T follicular helper cell (primary cell): ENCODE measurements around the gene MAGEA3.
"Not testable (repeated sequence)": the region's sequence is repeated elsewhere in the genome, so short reads cannot be mapped to it uniquely, and the experiment has no call there.

Source experiments
- DNase-seq: peaks from one replicate; pipeline ENCODE4 v3.0.0-alpha.2; 2020; ENCODE audit warnings: low read depth
- total RNA-seq, 2 experiments: gene quantifications; one replicate each; lab custom pipeline; 2026; lab: John Stamatoyannopoulos, UW

The MAGEA3 gene, protein sequence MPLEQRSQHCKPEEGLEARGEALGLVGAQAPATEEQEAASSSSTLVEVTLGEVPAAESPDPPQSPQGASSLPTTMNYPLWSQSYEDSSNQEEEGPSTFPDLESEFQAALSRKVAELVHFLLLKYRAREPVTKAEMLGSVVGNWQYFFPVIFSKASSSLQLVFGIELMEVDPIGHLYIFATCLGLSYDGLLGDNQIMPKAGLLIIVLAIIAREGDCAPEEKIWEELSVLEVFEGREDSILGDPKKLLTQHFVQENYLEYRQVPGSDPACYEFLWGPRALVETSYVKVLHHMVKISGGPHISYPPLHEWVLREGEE
- total RNA-seq: 0 reads per million in 2 experiments

DNA sequence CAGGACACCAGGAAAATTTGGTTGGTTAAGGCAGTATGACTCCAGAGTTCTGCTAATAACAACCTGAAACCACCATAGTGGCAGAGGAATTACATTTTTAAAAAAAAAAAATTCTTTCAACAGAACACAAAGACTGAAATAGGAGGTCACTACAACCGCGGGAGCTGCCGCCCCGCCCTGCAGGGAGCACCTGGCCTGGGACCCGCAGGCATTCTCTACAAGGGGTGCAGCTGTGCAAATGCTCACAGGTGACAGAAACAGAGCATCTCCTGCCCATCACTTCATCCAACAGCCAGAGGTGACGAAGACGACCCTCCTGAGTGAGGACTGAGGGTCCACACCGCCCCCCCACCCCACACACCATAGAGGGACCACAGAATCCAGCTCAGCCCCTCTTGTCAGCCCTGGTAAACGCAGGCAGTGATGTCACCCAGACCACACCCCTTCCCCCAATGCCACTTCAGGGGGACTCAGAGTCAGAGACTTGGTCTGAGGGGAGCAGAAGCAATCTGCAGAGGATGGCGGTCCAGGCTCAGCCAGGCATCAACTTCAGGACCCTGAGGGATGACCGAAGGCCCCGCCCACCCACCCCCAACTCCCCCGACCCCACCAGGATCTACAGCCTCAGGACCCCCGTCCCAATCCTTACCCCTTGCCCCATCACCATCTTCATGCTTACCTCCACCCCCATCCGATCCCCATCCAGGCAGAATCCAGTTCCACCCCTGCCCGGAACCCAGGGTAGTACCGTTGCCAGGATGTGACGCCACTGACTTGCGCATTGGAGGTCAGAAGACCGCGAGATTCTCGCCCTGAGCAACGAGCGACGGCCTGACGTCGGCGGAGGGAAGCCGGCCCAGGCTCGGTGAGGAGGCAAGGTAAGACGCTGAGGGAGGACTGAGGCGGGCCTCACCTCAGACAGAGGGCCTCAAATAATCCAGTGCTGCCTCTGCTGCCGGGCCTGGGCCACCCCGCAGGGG is at the start of gene MAGEA3:
Gene MAGEA3, plus strand, starts transcription at position 843 of the 980 bp plus-strand sequence. CDS start 2,039 bp downstream, outside the sequence.
- not testable (repeated sequence) for DNase-seq

DNA sequence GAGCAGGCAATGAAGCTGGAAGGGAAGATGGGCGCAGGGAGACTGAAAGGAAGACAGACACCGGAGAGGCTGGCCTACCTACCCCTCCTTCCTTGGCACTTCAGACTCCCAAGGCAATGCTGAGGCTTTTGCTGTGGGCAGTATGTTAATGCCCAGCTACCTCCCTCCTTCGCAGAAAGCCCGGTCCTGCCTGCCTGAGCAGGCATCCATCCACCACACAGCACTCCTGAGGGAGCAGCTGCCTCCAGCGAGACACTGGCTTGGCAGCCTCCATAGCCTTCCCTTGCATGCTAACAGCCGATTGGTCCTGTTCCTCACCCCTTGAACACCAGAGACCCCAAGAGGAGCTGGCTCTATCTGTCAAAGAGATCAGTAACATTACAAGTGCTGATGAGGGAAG is 46.5 kb upstream of the MAGEA3 start:
- no peak for DNase-seq

DNA sequence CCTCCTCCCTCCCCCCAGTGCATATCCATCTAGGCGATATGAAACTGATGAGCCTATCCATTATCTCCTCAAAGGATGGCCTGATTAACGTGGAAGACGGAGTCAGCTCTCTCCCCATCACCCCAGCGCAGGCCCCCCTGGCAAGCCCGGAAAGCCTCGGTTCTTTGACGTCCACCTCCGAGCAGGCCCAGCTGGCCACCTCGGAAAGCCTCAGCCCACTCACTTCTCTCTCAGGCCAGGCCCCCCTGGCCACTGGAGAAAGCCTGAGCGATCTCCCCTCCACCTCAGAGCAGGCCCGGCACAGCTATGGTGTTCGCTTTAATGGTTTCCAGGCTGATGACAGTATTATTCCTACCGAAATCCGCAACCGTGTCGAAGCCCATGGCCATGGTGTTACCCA is 46.1 kb upstream of the MAGEA3 start:
- DNase-seq: no peak

DNA sequence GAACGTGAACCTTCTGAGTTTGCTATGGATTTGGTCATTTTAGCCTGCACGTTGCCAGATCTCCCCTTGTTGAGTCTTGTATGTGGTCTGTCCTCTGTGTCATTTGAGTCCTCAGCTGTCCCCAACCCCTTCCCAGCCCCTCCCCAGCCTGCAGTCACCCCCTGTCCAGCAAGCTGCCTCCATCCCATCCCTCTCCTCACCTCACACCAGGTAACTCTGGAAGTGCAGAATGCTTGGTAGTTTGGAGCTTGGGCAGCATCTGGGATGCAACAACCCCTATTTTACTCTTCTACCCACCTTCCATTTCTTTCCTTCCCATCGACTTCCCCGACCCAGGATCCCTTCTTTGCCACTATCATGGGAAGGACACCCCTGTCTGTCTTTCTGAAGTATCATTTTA is 42.5 kb upstream of the MAGEA3 start:
- DNase-seq: no peak

DNA sequence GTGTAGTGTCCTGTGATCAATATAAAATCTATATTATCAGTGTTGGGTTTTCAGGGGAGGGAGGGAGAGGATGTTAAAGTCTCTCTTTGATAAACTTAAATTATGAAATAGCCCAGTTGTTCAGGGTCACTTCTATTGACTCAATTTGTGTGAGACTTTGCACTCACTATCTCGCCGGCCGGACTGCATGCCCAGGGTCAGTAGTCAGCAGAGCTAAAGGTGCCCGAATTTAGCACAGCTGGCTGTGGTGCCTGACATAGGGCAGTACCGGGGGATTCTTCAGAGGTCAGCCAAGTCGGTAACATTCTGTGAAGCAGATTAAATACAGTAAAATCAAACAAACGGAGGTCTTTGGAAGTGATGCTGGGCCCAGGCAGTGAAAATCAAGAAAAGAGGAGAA is 41.7 kb upstream of the MAGEA3 start:
- no peak for DNase-seq

DNA sequence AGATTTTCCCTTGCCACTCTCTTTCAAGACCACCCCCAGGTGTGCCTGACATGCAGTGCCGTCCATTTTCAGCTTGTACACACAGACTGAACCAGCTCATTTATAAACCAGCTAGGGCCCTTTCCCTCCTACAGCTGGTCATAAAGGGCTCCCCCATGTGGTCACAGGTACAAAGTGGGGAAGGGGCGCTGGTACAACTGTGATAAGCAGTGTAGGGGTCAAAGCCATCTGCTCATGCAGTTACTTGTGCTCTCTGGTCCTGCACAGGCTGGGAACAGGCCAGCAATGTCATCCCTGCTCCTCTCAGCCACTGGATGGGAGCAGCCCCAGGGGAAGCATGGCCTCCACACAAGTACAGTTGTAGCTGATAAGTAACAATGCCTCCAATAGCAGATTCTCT is 40.3 kb upstream of the MAGEA3 start:
- no peak for DNase-seq

DNA sequence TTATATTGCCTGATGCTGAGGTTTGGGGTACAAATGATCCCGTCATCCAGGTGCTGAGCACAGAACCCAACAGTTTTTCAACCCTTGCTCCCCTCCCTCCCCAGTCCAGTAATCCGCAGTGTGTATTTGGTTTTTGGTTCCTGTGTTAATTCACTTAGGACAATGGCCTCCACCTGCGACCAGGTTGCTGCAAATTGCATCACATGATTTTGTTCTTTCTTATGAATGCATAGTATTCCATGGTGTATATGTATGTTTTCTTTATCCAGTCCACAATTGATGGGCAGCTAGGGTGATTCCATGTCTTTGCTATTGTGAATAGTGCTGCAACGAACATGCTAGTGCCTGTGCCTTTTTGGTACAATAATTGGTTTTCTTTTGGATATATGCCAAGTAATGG is 35.5 kb upstream of the MAGEA3 start:
- no peak for DNase-seq

DNA sequence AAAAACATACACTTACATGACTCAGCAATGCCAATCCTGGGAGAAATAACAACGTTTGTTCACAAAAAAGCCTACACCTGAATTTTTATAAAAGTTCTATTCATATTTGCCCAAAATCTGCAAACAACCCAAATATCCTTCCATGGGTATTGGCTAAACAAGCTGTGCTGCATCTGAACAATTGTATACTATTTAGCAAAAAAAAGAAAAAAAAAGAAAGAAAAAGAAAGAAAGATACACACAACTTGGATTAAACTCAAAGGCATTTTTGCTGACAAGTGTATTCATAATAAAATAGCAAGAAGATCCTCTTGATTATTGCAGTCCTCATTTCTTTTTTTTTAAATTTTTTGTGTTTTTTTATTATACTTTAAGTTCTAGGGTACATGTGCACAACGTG is 24.5 kb upstream of the MAGEA3 start:
- no peak for DNase-seq

DNA sequence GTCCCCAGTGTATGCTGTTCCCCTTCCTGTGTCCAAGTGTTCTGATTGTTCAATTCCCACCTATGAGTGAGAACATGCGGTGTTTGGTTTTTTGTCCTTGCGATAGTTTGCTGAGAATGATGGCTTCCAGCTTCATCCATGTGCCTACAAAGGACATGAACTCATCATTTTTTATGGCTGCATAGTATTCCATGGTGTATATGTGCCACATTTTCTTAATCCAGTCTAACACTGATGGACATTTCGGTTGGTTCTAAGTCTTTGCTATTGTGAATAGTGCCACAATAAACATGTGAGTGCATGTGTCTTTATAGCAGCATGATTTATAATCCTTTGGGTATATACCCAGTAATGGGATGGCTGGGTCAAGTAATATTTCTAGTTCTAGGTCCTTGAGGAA is 23.9 kb upstream of the MAGEA3 start:
- not testable (repeated sequence) for DNase-seq

DNA sequence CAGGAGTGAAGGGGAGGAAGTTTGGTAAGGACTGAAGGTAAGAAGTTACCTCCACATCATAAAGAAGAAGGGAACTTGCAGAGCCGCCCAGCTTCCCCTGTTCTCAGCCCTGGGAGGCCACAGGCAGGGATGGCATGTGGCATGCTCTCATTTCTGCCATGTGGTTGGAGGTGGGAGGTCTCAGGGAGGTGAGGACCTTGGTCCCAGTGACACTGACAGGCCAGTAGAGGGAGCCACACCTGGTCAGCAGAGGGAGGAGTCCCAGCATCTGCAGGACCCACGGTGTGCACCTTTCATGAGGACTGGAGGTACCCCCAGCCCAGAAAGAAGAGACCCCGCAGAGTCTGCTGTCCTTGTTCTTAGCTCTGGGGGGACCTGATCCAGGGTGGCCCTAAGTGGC is 17.6 kb upstream of the MAGEA3 start:
- not testable (repeated sequence) for DNase-seq

DNA sequence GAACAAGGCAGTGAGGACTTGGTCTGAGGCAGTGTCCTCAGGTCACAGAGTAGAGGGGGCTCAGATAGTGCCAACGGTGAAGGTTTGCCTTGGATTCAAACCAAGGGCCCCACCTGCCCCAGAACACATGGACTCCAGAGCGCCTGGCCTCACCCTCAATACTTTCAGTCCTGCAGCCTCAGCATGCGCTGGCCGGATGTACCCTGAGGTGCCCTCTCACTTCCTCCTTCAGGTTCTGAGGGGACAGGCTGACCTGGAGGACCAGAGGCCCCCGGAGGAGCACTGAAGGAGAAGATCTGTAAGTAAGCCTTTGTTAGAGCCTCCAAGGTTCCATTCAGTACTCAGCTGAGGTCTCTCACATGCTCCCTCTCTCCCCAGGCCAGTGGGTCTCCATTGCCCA is 1.8 kb downstream of the MAGEA3 start:
- DNase-seq: not testable (repeated sequence)

DNA sequence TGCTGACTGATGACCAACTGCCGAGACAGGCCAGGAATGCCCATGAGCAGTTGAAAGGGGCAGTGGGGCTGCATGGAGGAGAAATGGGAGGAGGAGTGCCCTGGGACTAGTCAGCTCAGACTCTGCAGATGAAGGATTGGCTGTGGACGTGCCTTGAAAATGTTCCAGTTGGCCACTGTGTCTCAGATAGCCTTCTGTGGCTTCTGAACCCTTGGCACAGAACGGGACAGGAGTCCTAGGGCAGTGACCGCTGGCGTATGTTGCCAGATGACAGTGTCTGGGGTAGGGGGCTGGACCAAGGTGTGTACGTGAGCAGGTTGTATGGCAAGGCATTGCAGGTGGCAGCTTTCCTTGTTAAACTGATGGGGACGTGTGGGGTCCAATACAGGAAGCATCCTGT is 7.9 kb downstream of the MAGEA3 start:
- not testable (repeated sequence) for DNase-seq

DNA sequence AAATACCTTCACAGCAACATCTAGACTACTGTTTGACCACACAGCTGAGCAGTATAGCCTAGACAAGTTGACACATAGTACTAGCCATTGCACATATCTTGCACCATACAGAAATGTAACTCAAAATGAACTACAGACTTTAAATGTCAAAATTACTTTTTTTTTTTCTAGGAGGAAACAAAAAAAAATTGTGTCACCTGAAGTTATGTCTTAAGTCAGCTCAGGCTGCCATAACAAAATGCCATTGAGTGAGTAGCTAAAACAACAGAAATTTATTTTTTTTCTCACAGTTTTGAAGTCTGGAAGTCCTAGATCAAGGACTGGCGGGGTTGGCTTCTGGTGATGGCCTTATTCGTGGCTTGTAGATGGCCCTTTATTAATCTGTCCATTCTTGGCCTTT is 10.6 kb downstream of the MAGEA3 start, which contains the start of gene CSAG2:
Gene CSAG2, minus strand, starts transcription at position 101 of the 400 bp plus-strand sequence. CDS start 161 bp downstream, outside the sequence.
- DNase-seq: not testable (repeated sequence)

DNA sequence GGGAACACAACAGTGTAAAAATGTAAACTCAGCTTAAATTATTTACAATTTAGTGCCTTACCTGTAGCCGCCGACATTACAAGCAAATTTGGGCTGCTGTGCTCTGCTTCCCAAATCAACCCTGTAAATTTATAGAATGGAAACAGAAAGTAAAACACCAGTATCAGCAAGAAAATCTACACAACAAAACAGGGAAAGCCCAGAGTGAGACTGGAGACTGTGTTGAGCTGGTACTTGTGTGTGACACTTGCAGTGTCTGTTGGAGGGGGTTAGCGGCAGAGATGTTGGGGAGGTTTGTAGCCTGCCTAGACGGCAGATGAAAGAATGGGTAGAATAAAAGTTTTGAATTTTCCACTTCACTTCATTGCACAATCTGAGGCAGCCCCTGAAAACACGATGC is 14.6 kb downstream of the MAGEA3 start:
- not testable (repeated sequence) for DNase-seq

DNA sequence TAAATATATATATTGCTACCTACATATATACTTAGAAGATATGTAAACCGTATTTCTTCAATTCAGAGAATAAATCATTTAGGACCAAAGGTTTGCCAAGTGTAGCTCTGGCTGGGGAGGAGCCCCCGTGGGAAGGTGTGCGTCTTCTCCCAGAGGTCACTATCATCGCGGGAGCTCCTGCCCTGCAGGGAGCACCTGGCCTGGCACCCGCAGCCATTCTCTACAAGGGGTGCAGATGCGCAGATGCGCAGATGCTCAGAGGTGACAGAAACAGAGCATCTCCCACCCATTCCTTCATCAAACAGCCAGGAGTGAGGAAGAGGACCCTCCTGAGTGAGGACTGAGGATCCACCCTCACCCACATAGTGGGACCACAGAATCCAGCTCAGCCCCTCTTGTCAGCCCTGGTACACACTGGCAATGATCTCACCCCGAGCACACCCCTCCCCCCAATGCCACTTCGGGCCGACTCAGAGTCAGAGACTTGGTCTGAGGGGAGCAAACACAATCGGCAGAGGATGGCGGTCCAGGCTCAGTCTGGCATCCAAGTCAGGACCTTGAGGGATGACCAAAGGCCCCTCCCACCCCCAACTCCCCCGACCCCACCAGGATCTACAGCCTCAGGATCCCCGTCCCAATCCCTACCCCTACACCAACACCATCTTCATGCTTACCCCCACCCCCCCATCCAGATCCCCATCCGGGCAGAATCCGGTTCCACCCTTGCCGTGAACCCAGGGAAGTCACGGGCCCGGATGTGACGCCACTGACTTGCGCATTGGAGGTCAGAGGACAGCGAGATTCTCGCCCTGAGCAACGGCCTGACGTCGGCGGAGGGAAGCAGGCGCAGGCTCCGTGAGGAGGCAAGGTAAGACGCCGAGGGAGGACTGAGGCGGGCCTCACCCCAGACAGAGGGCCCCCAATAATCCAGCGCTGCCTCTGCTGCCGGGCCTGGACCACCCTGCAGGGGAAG is 15.5 kb downstream of the MAGEA3 start, which contains the start of gene MAGEA2B:
Gene MAGEA2B, plus strand, starts transcription at position 814 of the 973 bp plus-strand sequence. CDS start 2,479 bp downstream, outside the sequence.
- DNase-seq: not testable (repeated sequence)

DNA sequence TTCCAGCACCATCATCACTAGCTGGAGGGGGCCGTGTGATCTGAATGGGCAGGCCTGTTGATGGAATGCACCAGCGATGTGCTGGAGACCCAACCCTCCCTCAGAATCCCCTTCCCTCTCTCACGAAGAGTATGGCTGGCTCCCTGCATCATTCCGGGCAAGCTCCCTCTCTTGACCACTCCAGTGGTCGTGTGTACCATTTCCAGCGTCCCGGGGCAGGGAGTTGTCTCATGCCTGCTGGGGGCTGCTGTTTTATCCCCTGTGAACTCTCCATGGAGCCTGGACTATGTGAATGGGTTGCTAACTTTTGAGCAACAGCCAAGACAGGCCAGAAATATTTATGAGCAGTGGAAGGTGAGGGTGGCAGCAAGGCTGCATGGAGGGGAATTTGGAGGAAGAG is 26.8 kb downstream of the MAGEA3 start:
- no peak for DNase-seq

DNA sequence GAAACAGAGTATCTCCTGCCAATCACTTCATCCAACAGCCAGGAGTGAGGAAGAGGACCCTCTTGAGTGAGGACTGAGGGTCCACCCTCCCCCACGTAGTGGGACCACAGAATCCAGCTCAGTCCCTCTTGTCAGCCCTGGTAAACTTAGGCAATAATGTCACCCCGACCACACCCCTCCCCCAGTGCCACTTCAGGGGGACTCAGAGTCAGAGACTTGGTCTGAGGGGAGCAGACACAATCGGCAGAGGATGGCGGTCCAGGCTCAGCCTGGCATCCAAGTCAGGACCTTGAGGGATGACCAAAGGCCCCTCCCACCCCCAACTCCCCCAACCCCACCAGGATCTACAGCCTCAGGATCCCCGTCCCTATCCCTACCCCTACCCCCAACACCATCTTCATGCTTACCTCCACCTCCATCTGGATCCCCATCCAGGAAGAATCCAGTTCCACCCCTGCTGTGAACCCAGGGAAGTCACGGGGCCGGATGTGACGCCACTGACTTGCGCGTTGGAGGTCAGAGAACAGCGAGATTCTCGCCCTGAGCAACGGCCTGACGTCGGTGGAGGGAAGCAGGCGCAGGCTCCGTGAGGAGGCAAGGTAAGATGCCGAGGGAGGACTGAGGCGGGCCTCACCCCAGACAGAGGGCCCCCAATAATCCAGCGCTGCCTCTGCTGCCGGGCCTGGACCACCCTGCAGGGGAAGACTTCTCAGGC is 34.8 kb downstream of the MAGEA3 start, which contains the start of the genes CSAG1 and MAGEA12:
Gene CSAG1, minus strand, starts transcription at position 461 of the 715 bp plus-strand sequence. CDS start 1,261 bp downstream, outside the sequence.
Gene MAGEA12, plus strand, starts transcription at position 497 of the 715 bp plus-strand sequence. CDS start 2,405 bp downstream, outside the sequence.
- DNase-seq: no peak

DNA sequence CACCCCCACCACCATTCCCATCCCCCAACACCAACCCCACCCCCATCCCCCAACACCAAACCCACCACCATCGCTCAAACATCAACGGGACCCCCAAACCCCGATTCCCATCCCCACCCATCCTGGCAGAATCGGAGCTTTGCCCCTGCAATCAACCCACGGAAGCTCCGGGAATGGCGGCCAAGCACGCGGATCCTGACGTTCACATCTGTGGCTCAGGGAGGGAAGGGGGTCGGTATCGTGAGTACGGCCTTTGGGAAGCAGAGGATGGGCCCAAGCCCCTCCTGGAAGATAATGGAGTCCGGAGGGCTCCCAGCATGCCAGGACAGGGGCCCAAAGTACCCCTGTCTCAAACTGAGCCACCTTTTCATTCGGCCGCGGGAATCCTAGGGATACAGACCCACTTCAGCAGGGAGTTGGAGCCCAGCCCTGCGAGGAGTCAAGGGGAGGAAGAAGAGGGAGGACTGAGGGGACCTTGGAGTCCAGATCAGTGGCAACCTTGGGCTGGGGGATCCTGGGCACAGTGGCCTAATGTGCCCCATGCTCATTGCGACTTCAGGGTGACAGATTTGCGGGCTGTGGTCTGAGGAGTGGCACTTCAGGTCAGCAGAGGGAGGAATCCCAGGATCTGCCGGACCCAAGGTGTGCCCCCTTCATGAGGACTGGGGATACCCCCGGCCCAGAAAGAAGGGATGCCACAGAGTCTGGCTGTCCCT is 35.7 kb downstream of the MAGEA3 start:
- DNase-seq: not testable (repeated sequence)

DNA sequence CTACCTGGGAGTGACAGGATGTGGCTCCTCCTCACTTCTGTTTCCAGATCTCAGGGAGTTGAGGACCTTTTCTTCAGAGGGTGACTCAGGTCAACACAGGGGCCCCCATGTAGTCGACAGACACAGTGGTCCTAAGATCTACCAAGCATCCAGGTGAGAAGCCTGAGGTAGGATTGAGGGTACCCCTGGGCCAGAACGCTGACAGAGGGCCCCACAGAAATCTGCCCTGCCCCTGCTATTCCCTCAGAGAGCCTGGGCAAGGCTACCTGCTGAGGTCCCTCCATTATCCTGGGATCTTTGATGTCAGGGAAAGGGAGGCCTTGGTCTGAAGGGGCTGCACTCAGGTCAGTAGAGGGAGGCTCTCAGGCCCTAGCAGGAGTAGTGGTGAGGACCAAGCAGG is 36.5 kb downstream of the MAGEA3 start:
- no peak for DNase-seq
